Hematopoietic multipotent progenitor cell treated with erythropoietin and hydrocortisone succinate and interleukin-3 and kit ligand, for 17 days (in vitro differentiated cells): Measurements from ENCODE around the gene DPP6.

ENCODE experiments used
- DNase-seq: peaks from one replicate; pipeline ENCODE4 v3.0.0-alpha.2; 2015; ENCODE audit warnings: low spot score

DPP6 gene

GRCh38 chr7:154232700-154233099 lies 180.5 kb downstream of the DPP6 start:
- DNase-seq: no peak

- no peak for DNase-seq
Observed at GRCh38 chr7:154241988-154242387, 189.8 kb downstream of the DPP6 start.

GRCh38 chr7:154242709-154243108 lies 190.5 kb downstream of the DPP6 start:
- no peak for DNase-seq

- DNase-seq: no peak
Observed at GRCh38 chr7:154252046-154252445, 199.8 kb downstream of the DPP6 start.

- no peak for DNase-seq
Observed at GRCh38 chr7:154253810-154254209, 201.6 kb downstream of the DPP6 start.

- DNase-seq: no peak
Observed at GRCh38 chr7:154255324-154255723, 203.1 kb downstream of the DPP6 start.

- DNase-seq: no peak
Observed at GRCh38 chr7:154256150-154256549, 204.0 kb downstream of the DPP6 start.

- no peak for DNase-seq
Observed at GRCh38 chr7:154259396-154259795, 207.2 kb downstream of the DPP6 start.

GRCh38 chr7:154287356-154287755 lies 235.2 kb downstream of the DPP6 start:
- no peak for DNase-seq

GRCh38 chr7:154289119-154289518 lies 236.9 kb downstream of the DPP6 start:
- no peak for DNase-seq

- no peak for DNase-seq
Observed at GRCh38 chr7:154296443-154296842, 244.2 kb downstream of the DPP6 start.

- DNase-seq: no peak
Observed at GRCh38 chr7:154299736-154300135, 247.5 kb downstream of the DPP6 start.

- no peak for DNase-seq
Observed at GRCh38 chr7:154302380-154302779, 250.2 kb downstream of the DPP6 start.

- no peak for DNase-seq
Observed at GRCh38 chr7:154304231-154304630, 252.0 kb downstream of the DPP6 start.

GRCh38 chr7:154304740-154305700 lies 252.8 kb downstream of the DPP6 start:
- no peak for DNase-seq

- no peak for DNase-seq
Observed at GRCh38 chr7:154306036-154306435, 253.8 kb downstream of the DPP6 start.

- DNase-seq: no peak
Observed at GRCh38 chr7:154308928-154309327, 256.7 kb downstream of the DPP6 start.

GRCh38 chr7:154310114-154310513 lies 257.9 kb downstream of the DPP6 start:
- DNase-seq: no peak

- DNase-seq: no peak
Observed at GRCh38 chr7:154324196-154324595, 272.0 kb downstream of the DPP6 start.

GRCh38 chr7:154326421-154326820 lies 274.2 kb downstream of the DPP6 start:
- DNase-seq: no peak

GRCh38 chr7:154330318-154330717 lies 278.1 kb downstream of the DPP6 start:
- DNase-seq: no peak

GRCh38 chr7:154332811-154333580 lies 280.8 kb downstream of the DPP6 start:
- no peak for DNase-seq

GRCh38 chr7:154336295-154336694 lies 284.1 kb downstream of the DPP6 start:
- DNase-seq: no peak
